OCI-LY7 (cell line): ENCODE data around the gene PODXL. TPM values are rescaled to one million over a fixed set of nuclear protein-coding genes. Genes with fewer than 3 reads are reported as not detected.
A peak's percentile ranks its signal among the peaks of the same experiment; 100 is the strongest.

Experiments
- BruUV-seq: library from RNA; stranded (reverse); fragments of 400-500 nt; replicated peaks from 2 replicates; lab custom pipeline; 2021; lab: Mats Ljungman, UMichigan
- CTCF ChIA-PET: fragments of 300-600 bp; sonication (Branson Sonifier 250); formaldehyde crosslinking; loops from one replicate; lab custom pipeline; 2022; ENCODE audit warnings: antibody characterized with exemption; ENCODE audit not compliant: unreplicated experiment; lab: Charles Lee
- POLR2A ChIA-PET: fragments of 300-600 bp; sonication (Branson Sonifier 250); formaldehyde crosslinking; loops from one replicate; lab custom pipeline; 2022; ENCODE audit warnings: antibody characterized with exemption; lab: Charles Lee
- DNase-seq: peaks from one replicate; pipeline ENCODE4 v3.0.0-alpha.2; 2015; ENCODE audit warnings: low spot score
- H2AFZ ChIP-seq: fragments of 200-600 bp; sonication (generic), shearing (Covaris generic); 2 replicates; pipeline ENCODE4 v1.6.1; 2014; ENCODE audit warnings: mild to moderate bottlenecking, antibody characterized with exemption, low read length, moderate library complexity
- H3K27ac ChIP-seq: fragments of 200-600 bp; sonication (generic); 2 replicates; pipeline ENCODE4 v1.5.1; 2014; ENCODE audit warnings: mixed run types, low read depth, mild to moderate bottlenecking, moderate library complexity, low read length, inconsistent platforms; ENCODE audit not compliant: poor library complexity, severe bottlenecking
- H3K36me3 ChIP-seq: fragments of 200-600 bp; sonication (generic); 2 replicates; pipeline ENCODE4 v1.6.1; 2014; ENCODE audit warnings: mild to moderate bottlenecking, antibody characterized with exemption, low read length, moderate library complexity, mixed read lengths; ENCODE audit not compliant: insufficient read depth
- H3K4me1 ChIP-seq: fragments of 200-600 bp; sonication (generic); 2 replicates; pipeline ENCODE4 v1.5.1; 2014; ENCODE audit warnings: mild to moderate bottlenecking, low read length; ENCODE audit not compliant: insufficient read depth, poor library complexity, severe bottlenecking
- H3K4me2 ChIP-seq: fragments of 200-600 bp; sonication (generic); 2 replicates; pipeline ENCODE4 v1.6.1; 2014; ENCODE audit warnings: mild to moderate bottlenecking, low read length
- H3K4me3 ChIP-seq: fragments of 200-600 bp; sonication (generic); 2 replicates; pipeline ENCODE4 v1.5.1; 2014; ENCODE audit warnings: mild to moderate bottlenecking, low read depth, low read length; ENCODE audit not compliant: poor library complexity, severe bottlenecking
- H3K79me2 ChIP-seq: fragments of 200-600 bp; sonication (generic); 2 replicates; pipeline ENCODE4 v1.6.1; 2016; ENCODE audit warnings: low read depth, mild to moderate bottlenecking, low read length, moderate library complexity, mixed read lengths; ENCODE audit not compliant: insufficient read depth
- H3K9me2 ChIP-seq: fragments of 200-600 bp; sonication (generic); 2 replicates; pipeline ENCODE4 v1.6.1; 2016; ENCODE audit warnings: mild to moderate bottlenecking, low read length, mixed read lengths; ENCODE audit not compliant: insufficient read depth
- H3K9me3 ChIP-seq: fragments of 200-600 bp; sonication (generic); 2 replicates; pipeline ENCODE4 v1.6.1; 2014; ENCODE audit warnings: mild to moderate bottlenecking, mixed run types, low read length, mixed read lengths
- H4K20me1 ChIP-seq: fragments of 200-600 bp; sonication (generic); 2 replicates; pipeline ENCODE4 v1.6.1; 2014; ENCODE audit warnings: mild to moderate bottlenecking, antibody characterized with exemption, low read length, moderate library complexity, mixed read lengths; ENCODE audit not compliant: insufficient read depth
- EZH2phosphoT487 ChIP-seq: fragments of 200-600 bp; sonication (generic); IDR thresholded peaks from 2 replicates; pipeline ENCODE4 v1.6.1; 2018; ENCODE audit warnings: low read depth, borderline replicate concordance, mild to moderate bottlenecking, mixed run types, antibody characterized with exemption, low read length, moderate library complexity, mixed read lengths
- intact Hi-C: fragments of 100-400 bp; cut with micrococcal nuclease; formaldehyde crosslinking; loops from one replicate; pipeline ENCODE4 v1.10.0; 2022; ENCODE audit not compliant: unreplicated experiment
- total RNA-seq, 2 experiments: library from RNA; depleted of rRNA in 1 of 2; stranded (reverse); fragments of >200 nt in 1 of 2; shearing (Covaris generic) in 1 of 2; gene quantifications; 2 replicates each; pipeline ENCODE4 v1.2.3, GENCODE V29; 2014 to 2022
- TF ChIP-seq, protein P1 (sequence below): fragments of 200-600 bp; sonication (generic); conservative IDR thresholded peaks from 2 replicates; pipeline ENCODE4 v1.5.1; 2014; ENCODE audit warnings: mild to moderate bottlenecking, antibody characterized with exemption, low read length, moderate library complexity, mixed read lengths

PODXL gene
- total RNA-seq, 2 experiments from 2014 or later, result 0.32 to 2.1 TPM

DNA sequence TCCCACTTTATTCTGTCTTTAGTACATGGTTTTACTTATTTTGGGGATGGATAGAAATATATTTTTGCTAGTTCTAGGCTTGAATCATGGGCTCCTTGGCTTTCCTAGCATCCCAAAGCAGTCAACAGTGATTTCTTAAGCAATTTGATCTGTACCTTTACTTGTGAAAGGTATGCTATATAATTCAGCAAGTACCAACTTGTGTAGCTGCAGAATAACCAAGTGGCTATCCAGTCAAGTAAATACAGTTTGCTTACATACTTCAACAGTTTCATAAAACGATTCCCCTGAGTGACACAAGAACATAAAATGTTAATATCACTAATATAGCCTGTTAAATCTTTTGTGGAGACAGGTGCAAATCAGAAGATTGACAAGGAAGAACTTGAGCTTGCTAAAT lies 67.2 kb downstream of the PODXL start:
- H3K4me1 ChIP-seq, result no peaks in the 10 kb centered on the region
- DNase-seq, result no peak
- H3K4me2 ChIP-seq, result no peak overlapping the region
- H3K4me3 ChIP-seq, result no peak overlapping the region
- H2AFZ ChIP-seq, result no peak overlapping the region
- CTCF ChIA-PET, result no interaction called here
- H4K20me1 ChIP-seq, result no peaks in the 10 kb centered on the region
- TF ChIP-seq, protein P1, sequence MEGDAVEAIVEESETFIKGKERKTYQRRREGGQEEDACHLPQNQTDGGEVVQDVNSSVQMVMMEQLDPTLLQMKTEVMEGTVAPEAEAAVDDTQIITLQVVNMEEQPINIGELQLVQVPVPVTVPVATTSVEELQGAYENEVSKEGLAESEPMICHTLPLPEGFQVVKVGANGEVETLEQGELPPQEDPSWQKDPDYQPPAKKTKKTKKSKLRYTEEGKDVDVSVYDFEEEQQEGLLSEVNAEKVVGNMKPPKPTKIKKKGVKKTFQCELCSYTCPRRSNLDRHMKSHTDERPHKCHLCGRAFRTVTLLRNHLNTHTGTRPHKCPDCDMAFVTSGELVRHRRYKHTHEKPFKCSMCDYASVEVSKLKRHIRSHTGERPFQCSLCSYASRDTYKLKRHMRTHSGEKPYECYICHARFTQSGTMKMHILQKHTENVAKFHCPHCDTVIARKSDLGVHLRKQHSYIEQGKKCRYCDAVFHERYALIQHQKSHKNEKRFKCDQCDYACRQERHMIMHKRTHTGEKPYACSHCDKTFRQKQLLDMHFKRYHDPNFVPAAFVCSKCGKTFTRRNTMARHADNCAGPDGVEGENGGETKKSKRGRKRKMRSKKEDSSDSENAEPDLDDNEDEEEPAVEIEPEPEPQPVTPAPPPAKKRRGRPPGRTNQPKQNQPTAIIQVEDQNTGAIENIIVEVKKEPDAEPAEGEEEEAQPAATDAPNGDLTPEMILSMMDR, result no peak
- TF ChIP-seq EZH2phosphoT487, result no peak
- H3K79me2 ChIP-seq, result no peaks in the 10 kb centered on the region
- H3K9me2 ChIP-seq, result no peaks in the 10 kb centered on the region
- H3K9me3 ChIP-seq, result no peaks in the 10 kb centered on the region
- BruUV-seq, result no TSS peak
- intact Hi-C loops, result no loop called here
- H3K36me3 ChIP-seq, result no peaks in the 10 kb centered on the region
- POLR2A ChIA-PET, result no interaction called here
- H3K27ac ChIP-seq, result no peak overlapping the region

DNA sequence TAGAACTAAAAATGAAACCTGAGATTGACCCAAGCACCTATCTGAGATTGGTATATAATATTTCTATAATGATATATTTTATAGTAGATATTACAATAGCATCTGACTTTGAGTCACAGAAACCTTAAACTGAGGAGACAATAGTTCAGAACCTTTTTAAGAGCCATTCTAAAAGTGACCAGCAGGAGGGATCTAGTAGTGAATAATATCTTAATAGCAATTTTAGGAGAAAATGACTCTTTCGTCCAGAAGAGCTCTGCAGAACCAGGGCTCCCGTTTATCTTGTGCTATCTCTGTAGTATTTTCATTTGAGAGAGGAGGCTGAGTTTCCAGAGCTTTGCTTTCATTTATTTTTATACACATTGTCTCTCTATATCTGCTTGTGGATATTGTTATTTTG lies 68.1 kb downstream of the PODXL start:
- DNase-seq, result no peak
- Histone ChIP-seq H3K9me3 (no peaks in the 10 kb centered on the region), H3K79me2 (no peaks in the 10 kb centered on the region), H3K27ac (no peak overlapping the region), H3K4me1 (no peaks in the 10 kb centered on the region), H3K9me2 (no peaks in the 10 kb centered on the region), H4K20me1 (no peaks in the 10 kb centered on the region), H3K4me3 (no peak overlapping the region), H3K36me3 (no peaks in the 10 kb centered on the region), H2AFZ (no peak overlapping the region), H3K4me2 (no peak overlapping the region)
- POLR2A ChIA-PET, result no interaction called here
- TF ChIP-seq, protein P1, result peak; percentile 39; the same call in 1 of the 2 replicates
- no peak for TF ChIP-seq EZH2phosphoT487
- intact Hi-C loops, result no loop called here
- no TSS peak for BruUV-seq
- CTCF ChIA-PET, result no interaction called here

DNA sequence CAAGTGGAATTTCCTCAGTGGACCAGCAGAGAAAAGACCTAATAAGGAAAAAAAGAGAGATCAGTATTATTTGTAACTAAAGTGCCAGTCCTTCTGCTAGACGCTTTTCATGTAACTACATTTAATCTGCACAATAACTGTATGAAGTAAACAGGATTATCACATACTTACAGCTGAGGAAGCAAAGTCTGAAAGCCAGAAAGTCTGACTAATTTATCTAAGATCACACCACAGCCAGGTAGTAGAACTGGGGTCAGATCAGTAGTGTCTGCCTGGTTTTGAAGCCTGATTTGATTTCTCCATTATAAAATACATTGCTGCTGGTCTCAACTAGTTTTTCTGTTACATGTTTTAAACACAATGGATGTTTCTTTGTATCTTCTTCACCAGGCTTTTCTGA lies 69.2 kb downstream of the PODXL start:
- Histone ChIP-seq H3K4me3 (no peak overlapping the region), H2AFZ (no peak overlapping the region), H3K9me3 (no peaks in the 10 kb centered on the region), H3K9me2 (no peaks in the 10 kb centered on the region), H3K27ac (no peak overlapping the region), H3K79me2 (no peaks in the 10 kb centered on the region), H3K4me1 (no peaks in the 10 kb centered on the region), H3K4me2 (no peak overlapping the region), H4K20me1 (no peaks in the 10 kb centered on the region), H3K36me3 (no peaks in the 10 kb centered on the region)
- POLR2A ChIA-PET, result no interaction called here
- intact Hi-C loops, result no loop called here
- DNase-seq, result no peak
- CTCF ChIA-PET, result no interaction called here
- no peak for TF ChIP-seq EZH2phosphoT487
- TF ChIP-seq, protein P1, result no peak
- BruUV-seq, result no TSS peak
